NCI-H1092 treated with DMSO at 0.1 percent for 48 hours (cell line): Measurements from ENCODE around the gene RPL22.
"Not testable (repeated sequence)": the region's sequence is repeated elsewhere in the genome, so short reads cannot be mapped to it uniquely, and the experiment has no call there.

Experiments
- DNase-seq: peaks from one replicate; lab custom pipeline; 2025; lab: John Stamatoyannopoulos, UW

The RPL22 gene

GRCh38 chr1:6233376-6233775 lies 34.0 kb upstream of the RPL22 start:
- no peak for DNase-seq

- DNase-seq = no peak
Observed at GRCh38 chr1:6225651-6226050, 26.3 kb upstream of the RPL22 start.

GRCh38 chr1:6224718-6225117 lies 25.3 kb upstream of the RPL22 start:
- no peak for DNase-seq

- no peak for DNase-seq
Observed at GRCh38 chr1:6223617-6224016, 24.2 kb upstream of the RPL22 start.

- no peak for DNase-seq
Observed at GRCh38 chr1:6222636-6223035, 23.2 kb upstream of the RPL22 start.

- no peak for DNase-seq
Observed at GRCh38 chr1:6221210-6221784, 21.9 kb upstream of the RPL22 start.

- DNase-seq = no peak
Observed at GRCh38 chr1:6220236-6220635, 20.8 kb upstream of the RPL22 start.

GRCh38 chr1:6219641-6220040 lies 20.2 kb upstream of the RPL22 start:
- DNase-seq = not testable (repeated sequence)

- DNase-seq = no peak
Observed at GRCh38 chr1:6218375-6219164, 19.2 kb upstream of the RPL22 start.

- DNase-seq = no peak
Observed at GRCh38 chr1:6212193-6212959, 13.0 kb upstream of the RPL22 start.

- DNase-seq = no peak
Observed at GRCh38 chr1:6211731-6212130, 12.3 kb upstream of the RPL22 start.

GRCh38 chr1:6210591-6211355 lies 11.4 kb upstream of the RPL22 start:
- DNase-seq = no peak

GRCh38 chr1:6209661-6210580 lies 10.5 kb upstream of the RPL22 start:
- peak; percentile 85 for DNase-seq

- DNase-seq = peak; percentile 92
Observed at GRCh38 chr1:6208723-6209660, 9.6 kb upstream of the RPL22 start.

GRCh38 chr1:6207921-6208320 lies 8.5 kb upstream of the RPL22 start:
- no peak for DNase-seq

- DNase-seq = no peak
Observed at GRCh38 chr1:6207075-6207885, 7.9 kb upstream of the RPL22 start.

- DNase-seq = no peak
Observed at GRCh38 chr1:6206520-6206855, 7.1 kb upstream of the RPL22 start.

- no peak for DNase-seq
Observed at GRCh38 chr1:6205849-6206519, 6.6 kb upstream of the RPL22 start, which contains the start of gene RNF207. TSS of gene RNF207 (plus strand) at chr1:6206119. CDS start at chr1:6206536, 417 bp downstream.

GRCh38 chr1:6202256-6202655 lies 2.9 kb upstream of the RPL22 start:
- no peak for DNase-seq
